Thymus (tissue), 11 donors: Measurements from ENCODE around the gene FXYD2. TPM values are rescaled to one million over a fixed set of nuclear protein-coding genes. Genes with fewer than 3 reads are reported as not detected.
A peak's percentile ranks its signal among the peaks of the same experiment; 100 is the strongest.
"Not testable (repeated sequence)": the region's sequence is repeated elsewhere in the genome, so short reads cannot be mapped to it uniquely, and the experiment has no call there.

Experiments
- DNase-seq, 9 donors: peaks; one replicate each; pipeline ENCODE4 v3.0.0-alpha.2; 2013; ENCODE audit warnings: low spot score in 9 of 9, low read depth in 6 of 9, missing footprints in 1 of 9
- H3K27ac ChIP-seq, 2 donors: one replicate each; pipeline ENCODE4 v1.5.1; 2013; ENCODE audit warnings: control low read depth in 1 of 2, low read depth in 1 of 2, low read length in 1 of 2, mild to moderate bottlenecking in 1 of 2, moderate library complexity in 1 of 2
- H3K27me3 ChIP-seq, 2 donors: one replicate each; pipeline ENCODE4 v1.5.1; 2013; ENCODE audit warnings: low read length in 1 of 2; ENCODE audit not compliant: control insufficient read depth in 2 of 2, insufficient read depth in 1 of 2
- H3K36me3 ChIP-seq, 2 donors: one replicate each; pipeline ENCODE4 v1.5.1; 2013; ENCODE audit warnings: low read length in 1 of 2, mild to moderate bottlenecking in 1 of 2, moderate library complexity in 1 of 2; ENCODE audit not compliant: control insufficient read depth in 2 of 2, insufficient read depth in 2 of 2
- H3K4me1 ChIP-seq, 2 donors: one replicate each; pipeline ENCODE4 v1.5.1; 2013; ENCODE audit warnings: low read length in 2 of 2; ENCODE audit not compliant: control insufficient read depth in 2 of 2, insufficient read depth in 2 of 2
- H3K4me3 ChIP-seq, 2 donors: one replicate each; pipeline ENCODE4 v1.5.1; 2013; ENCODE audit warnings: low read length in 2 of 2, control low read depth in 1 of 2, mild to moderate bottlenecking in 1 of 2
- H3K9me3 ChIP-seq, 2 donors: one replicate each; pipeline ENCODE4 v1.5.1; 2013; ENCODE audit warnings: low read length in 1 of 2, mild to moderate bottlenecking in 1 of 2; ENCODE audit not compliant: control insufficient read depth in 2 of 2, insufficient read depth in 1 of 2
- WGBS: extraction: QIAGEN DNeasy Blood & Tissue Kit; methylation state at CpG from one replicate; pipeline ENCODE4 v1.1.7; 2013; 5-methylcytosine and 5-hydroxymethylcytosine counted together
- polyA plus RNA-seq: library from polyadenylated mRNA; stranded (reverse); fragments of 200-250 nt; gene quantifications from one replicate; pipeline ENCODE4 v1.2.3, GENCODE V29; 2013
- total RNA-seq: library from RNA; stranded (reverse); fragments of 120-200 nt; gene quantifications from one replicate; pipeline ENCODE4 v1.2.4, GENCODE V29; 2013
- donor health status: healthy.

The FXYD2 gene
- total and polyA plus RNA-seq, 2 donors, result 78.9 to 100 TPM

DNA sequence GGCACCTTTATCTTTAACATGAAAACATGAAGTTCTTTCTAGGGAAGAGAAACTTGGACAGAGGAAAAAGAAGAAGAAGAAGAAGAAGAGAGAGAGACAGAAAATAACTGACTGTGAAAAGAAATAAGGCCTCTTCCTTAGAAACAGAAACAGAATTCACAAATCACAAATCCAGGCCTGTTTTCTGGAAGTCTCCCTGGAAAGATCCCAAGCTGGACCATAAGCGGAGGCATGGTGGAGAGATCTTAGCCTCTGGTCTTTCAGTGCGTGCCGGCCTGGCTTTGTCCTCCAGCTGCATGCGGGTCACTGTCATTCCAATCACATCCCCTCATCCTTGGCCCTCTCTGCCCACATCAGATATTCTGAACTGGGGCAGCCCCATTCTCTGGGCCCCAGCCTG is 45.1 kb upstream of the FXYD2 start:
- Histone ChIP-seq H3K27me3 (peaks cover 0 to 24% of the 10 kb centered on the region in 2 donors), H3K36me3 (no peaks in the 10 kb centered on the region), H3K27ac (peak overlapping the region in 1 of 2 donors; percentile 26), H3K4me3 (no peak overlapping the region), H3K4me1 (peaks cover 0 to 34% of the 10 kb centered on the region in 2 donors), H3K9me3 (peaks cover 0 to 5% of the 10 kb centered on the region in 2 donors)
- no peak for DNase-seq
- 89% methylated on average over 4 of the region's 4 CpGs for WGBS

DNA sequence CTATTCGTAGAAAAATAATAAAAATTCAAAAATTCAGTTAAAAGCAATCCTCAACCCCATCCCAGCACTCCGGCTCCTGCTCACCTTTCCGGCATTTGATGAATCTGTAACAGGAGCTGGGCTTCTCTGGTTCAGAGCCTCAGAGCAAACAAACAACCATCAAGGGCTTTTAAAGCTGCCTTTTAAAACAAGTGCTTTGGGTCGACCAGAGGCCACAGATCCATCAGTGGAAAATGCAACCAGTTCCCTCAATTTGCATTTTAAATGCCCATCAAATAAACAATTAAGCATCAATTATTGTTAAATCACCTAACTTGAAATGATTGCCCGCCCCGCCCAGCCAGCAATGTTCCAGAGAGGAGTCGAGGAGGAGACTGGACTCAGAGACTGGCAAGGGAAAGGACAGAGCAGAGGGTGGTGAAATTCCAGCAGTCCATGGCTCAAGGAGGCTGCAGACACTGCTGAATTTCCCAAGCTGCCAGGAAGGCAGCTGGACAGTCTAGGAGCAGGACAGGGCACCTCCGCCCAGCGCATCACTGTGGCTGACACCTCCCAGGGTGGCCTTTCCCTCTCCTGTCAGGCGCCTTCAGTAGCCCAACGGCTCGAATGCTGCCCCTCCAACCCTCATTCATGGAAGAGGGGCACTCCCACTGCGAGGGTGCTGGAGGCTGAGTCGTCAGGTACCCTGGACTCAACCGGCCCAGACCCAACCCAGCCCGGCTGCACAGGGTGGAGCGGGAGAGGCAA is 44.4 kb upstream of the FXYD2 start:
- DNase-seq, result no peak
- Histone ChIP-seq H3K27me3 (peaks cover 0 to 18% of the 10 kb centered on the region in 2 donors), H3K4me3 (no peak overlapping the region), H3K36me3 (no peaks in the 10 kb centered on the region), H3K27ac (no peak overlapping the region), H3K4me1 (peaks cover 0 to 28% of the 10 kb centered on the region in 2 donors), H3K9me3 (peaks cover 0 to 5% of the 10 kb centered on the region in 2 donors)
- WGBS, result 96% methylated on average over 17 of the region's 17 CpGs

GRCh38 chr11:117868088-117868487 is 43.5 kb upstream of the FXYD2 start:
- no peaks in the 10 kb centered on the region for H3K36me3 ChIP-seq
- 91% methylated on average over 11 of the region's 11 CpGs for WGBS
- no peak for DNase-seq
- no peak overlapping the region for H3K4me3 ChIP-seq
- H3K9me3 ChIP-seq, result peaks cover 0 to 5% of the 10 kb centered on the region in 2 donors
- peaks cover 0 to 9% of the 10 kb centered on the region in 2 donors for H3K27me3 ChIP-seq
- H3K4me1 ChIP-seq, result peaks cover 0 to 20% of the 10 kb centered on the region in 2 donors
- H3K27ac ChIP-seq, result no peak overlapping the region

DNA sequence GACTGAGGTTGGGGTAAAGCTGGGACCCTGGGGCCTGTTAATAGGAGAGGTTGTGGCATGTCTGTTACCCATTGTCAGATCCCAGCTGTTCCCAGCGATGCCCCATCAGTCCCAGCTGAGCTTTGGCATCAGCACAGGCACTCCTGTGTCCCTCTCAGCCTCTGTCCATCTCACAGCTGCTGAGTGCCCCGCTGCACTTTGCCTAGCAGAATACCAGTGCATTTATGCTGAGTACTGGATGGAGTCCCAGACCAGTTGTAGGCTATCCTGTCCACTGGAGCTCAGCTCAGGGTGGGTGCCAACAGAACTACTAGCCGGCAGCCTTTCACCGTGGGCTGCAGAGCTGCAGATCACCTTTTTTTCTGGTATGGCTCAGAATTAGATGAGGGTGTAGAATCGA is 42.0 kb upstream of the FXYD2 start:
- no peaks in the 10 kb centered on the region for H3K9me3 ChIP-seq
- H3K27ac ChIP-seq, result no peak overlapping the region
- H3K4me1 ChIP-seq, result peaks cover 0 to 21% of the 10 kb centered on the region in 2 donors
- no peaks in the 10 kb centered on the region for H3K36me3 ChIP-seq
- H3K4me3 ChIP-seq, result no peak overlapping the region
- DNase-seq, result no peak
- H3K27me3 ChIP-seq, result no peaks in the 10 kb centered on the region
- WGBS, result 94% methylated on average over 5 of the region's 5 CpGs

DNA sequence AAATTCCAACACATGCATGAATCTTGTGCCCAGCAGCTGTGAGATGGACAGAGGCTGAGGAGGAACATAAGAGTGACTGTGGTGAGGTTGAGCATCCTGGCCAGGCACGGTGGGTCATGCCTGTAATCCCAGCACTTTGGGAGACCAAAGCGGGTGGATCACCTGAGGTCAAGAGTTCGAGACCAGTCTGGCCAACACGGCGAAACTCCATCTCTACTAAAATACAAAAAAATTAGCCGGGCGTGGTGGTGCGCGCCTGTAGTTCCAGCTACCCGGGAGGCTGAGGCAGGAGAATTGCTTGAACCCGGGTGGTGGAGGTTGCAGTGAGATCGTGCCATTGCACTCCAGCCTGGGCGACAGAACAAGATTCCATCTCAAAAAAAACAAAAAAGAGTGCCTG is 41.0 kb upstream of the FXYD2 start:
- H3K9me3 ChIP-seq, H3K27ac ChIP-seq, H3K4me3 ChIP-seq, H3K27me3 ChIP-seq, DNase-seq, H3K36me3 ChIP-seq: not testable (repeated sequence)
- H3K4me1 ChIP-seq, result peaks cover 0 to 22% of the 10 kb centered on the region in 2 donors
- 97% methylated on average over 13 of the region's 13 CpGs for WGBS

DNA sequence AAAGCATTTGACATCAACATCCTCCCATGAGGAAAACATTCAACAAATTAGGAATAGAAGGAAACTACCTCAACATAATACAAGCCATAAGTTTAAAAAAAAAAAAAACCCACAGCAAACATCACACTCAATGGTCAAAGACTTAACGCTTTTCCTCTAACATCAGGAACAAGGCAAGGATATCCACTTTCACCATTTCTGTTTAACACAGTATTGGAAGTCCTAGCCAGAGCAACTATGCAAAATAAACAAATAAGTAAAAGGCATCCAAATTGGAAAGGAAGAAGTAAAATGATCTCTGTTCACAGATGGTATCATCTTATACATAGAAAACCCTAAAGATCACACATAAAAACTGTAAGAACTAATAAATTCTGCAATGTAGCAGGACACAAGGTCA is 38.8 kb upstream of the FXYD2 start:
- DNase-seq, result no peak
- no peak overlapping the region for H3K27ac ChIP-seq
- WGBS, result 97% methylated on average over 1 of the region's 1 CpG
- no peaks in the 10 kb centered on the region for H3K9me3 ChIP-seq
- H3K4me3 ChIP-seq, result no peak overlapping the region
- H3K27me3 ChIP-seq, result no peaks in the 10 kb centered on the region
- H3K4me1 ChIP-seq, result peaks cover 0 to 9% of the 10 kb centered on the region in 2 donors
- H3K36me3 ChIP-seq, result no peaks in the 10 kb centered on the region

DNA sequence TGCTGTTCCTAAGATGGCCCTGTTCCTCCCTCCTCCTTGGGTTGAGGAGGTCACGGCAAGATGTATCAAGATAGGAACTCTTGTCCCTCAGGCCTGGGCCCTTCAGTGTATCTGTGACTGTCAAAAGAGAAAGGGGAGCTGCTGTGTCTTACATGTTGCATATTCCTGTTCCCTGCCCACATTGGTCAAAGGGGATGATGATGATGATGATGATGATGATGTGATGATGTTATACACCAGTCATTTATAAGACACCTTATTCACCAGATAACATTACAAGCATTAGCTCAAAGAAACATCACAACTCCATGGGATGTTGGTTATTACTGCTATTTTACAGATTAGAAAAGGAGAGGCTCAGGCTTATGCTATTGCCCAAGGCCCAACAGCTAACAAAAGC is 38.2 kb upstream of the FXYD2 start:
- Histone ChIP-seq H3K27ac (no peak overlapping the region), H3K36me3 (no peaks in the 10 kb centered on the region), H3K27me3 (no peaks in the 10 kb centered on the region), H3K9me3 (no peaks in the 10 kb centered on the region), H3K4me3 (no peak overlapping the region), H3K4me1 (peaks cover 0 to 9% of the 10 kb centered on the region in 2 donors)
- DNase-seq, result no peak
- WGBS, result 94% methylated on average over 1 of the region's 1 CpG

DNA sequence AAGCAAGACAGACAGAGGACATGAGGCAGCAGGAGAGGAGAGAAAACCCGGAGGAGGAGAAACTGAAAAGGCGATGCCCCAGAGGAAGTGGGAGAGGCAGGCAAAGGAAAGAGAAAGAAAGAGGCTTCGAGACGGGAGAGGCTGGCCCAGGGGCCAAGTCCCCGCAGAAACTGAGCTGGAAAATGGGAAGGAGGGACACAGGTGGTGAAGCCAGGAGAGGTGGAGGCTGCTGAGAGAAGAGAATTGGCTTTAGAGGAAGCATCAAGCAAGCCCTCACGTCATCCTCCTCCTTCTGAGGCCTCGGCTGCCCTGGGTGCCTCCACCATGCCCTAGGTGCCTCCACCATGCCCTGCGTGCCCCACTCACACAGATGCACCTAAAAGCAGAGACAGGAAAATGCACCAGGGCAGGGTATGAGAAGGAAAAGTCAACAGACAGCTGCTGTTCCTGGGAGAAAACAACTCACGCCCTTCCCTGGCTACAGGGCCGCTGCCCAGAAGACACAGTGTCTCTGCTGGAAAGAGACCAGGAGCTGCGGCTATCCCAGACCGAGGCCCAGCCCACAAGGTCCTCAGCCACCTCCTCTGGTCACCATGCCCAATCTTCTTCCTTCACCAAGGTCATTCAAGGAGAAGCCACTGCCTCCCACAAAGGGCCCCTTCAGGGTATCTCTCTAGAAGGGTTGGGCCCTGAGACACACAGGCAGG is 37.6 kb upstream of the FXYD2 start:
- peak overlapping the region in 1 of 2 donors; percentile 30 for H3K27ac ChIP-seq
- no peaks in the 10 kb centered on the region for H3K36me3 ChIP-seq
- H3K9me3 ChIP-seq, result no peaks in the 10 kb centered on the region
- WGBS, result 87% methylated on average over 12 of the region's 12 CpGs
- no peak for DNase-seq
- no peak overlapping the region for H3K4me3 ChIP-seq
- H3K4me1 ChIP-seq, result peaks cover 0 to 9% of the 10 kb centered on the region in 2 donors
- H3K27me3 ChIP-seq, result peaks cover 0 to 2% of the 10 kb centered on the region in 2 donors
